Stomach (tissue), 9 donors: ENCODE results near the gene SYCP2L. TPM values are rescaled to one million over a fixed set of nuclear protein-coding genes. Genes with fewer than 3 reads are reported as not detected.
A peak's percentile ranks its signal among the peaks of the same experiment; 100 is the strongest.

Experiments
- DNase-seq, 2 donors: peaks; one replicate each; pipeline versions ENCODE4 v3.0.0 to v3.0.0-alpha.2; 2013 to 2019
- H3K27ac ChIP-seq, 5 donors: fragments of 200-600 bp in 4 of 5; sonication (generic) in 4 of 5; one replicate each; pipeline ENCODE4 v1.5.1; 2013 to 2019; ENCODE audit warnings: mild to moderate bottlenecking in 1 of 5, moderate library complexity in 1 of 5
- H3K27me3 ChIP-seq, 3 donors: fragments of 200-600 bp; sonication (generic); one replicate each; pipeline ENCODE4 v1.5.1; 2017 to 2019; ENCODE audit warnings: mixed run types in 1 of 3
- H3K36me3 ChIP-seq, 4 donors: fragments of 200-600 bp; sonication (generic); 1 replicate in 3 of 4; 2 replicates in 1 of 4; pipeline ENCODE4 v1.5.1; 2016 to 2019
- H3K4me1 ChIP-seq, 4 donors: fragments of 200-600 bp; sonication (generic); one replicate each; pipeline ENCODE4 v1.5.1; 2016 to 2019
- H3K4me3 ChIP-seq, 4 donors: fragments of 200-600 bp; sonication (generic) in 3 of 4; one replicate each; pipeline ENCODE4 v1.5.1; 2016 to 2019; ENCODE audit warnings: mild to moderate bottlenecking in 1 of 4
- H3K9me3 ChIP-seq, 4 donors: fragments of 200-600 bp; sonication (generic); one replicate each; pipeline ENCODE4 v1.5.1; 2016 to 2019
- EP300 ChIP-seq: sonication (generic); formaldehyde crosslinking; IDR thresholded peaks from one replicate; pipeline ENCODE4 v1.6.1; 2017; ENCODE audit warnings: antibody characterized with exemption
- POLR2A ChIP-seq, 4 donors: fragments of 450-650 bp; IDR thresholded peaks; one replicate each; pipeline ENCODE4 v1.6.1; 2016; ENCODE audit warnings: antibody characterized with exemption in 4 of 4, control low read depth in 2 of 4, mild to moderate bottlenecking in 1 of 4, moderate library complexity in 1 of 4
- POLR2AphosphoS5 ChIP-seq, 3 donors: sonication (generic); formaldehyde crosslinking; IDR thresholded peaks; one replicate each; pipeline ENCODE4 v1.6.1; 2016; ENCODE audit warnings: antibody characterized with exemption in 3 of 3
- WGBS, 5 donors: extraction: QIAGEN DNeasy Blood & Tissue Kit in 3 of 5; methylation state at CpG; one replicate each; pipeline versions ENCODE4 v1.1.5 to v1.1.7; 2013 to 2018; 5-methylcytosine and 5-hydroxymethylcytosine counted together
- intact Hi-C: fragments of 100-400 bp; cut with DNase I; formaldehyde crosslinking; loops from one replicate; pipeline ENCODE4 v1.15.1; 2023; ENCODE audit warnings: low total_unique reads
- polyA plus RNA-seq, 3 donors: library from polyadenylated mRNA; stranded (reverse); fragments of 200-250 nt; gene quantifications; one replicate each; pipeline ENCODE4 v1.2.3, GENCODE V29; 2013
- total RNA-seq, 5 donors: library from RNA; depleted of rRNA; stranded (reverse); fragments of >200 nt; gene quantifications; one replicate each; pipeline versions ENCODE4 v1.1.0 to v1.2.3, GENCODE V29; 2014 to 2016
- TF ChIP-seq, protein P1 (sequence below), 7 experiments: fragments of 450-650 bp in 4 of 7; fragments of 200-600 bp in 3 of 7; sonication (generic) in 3 of 7; IDR thresholded peaks; one replicate each; pipeline ENCODE4 v1.5.1; 2016 to 2019; ENCODE audit warnings: antibody characterized with exemption in 7 of 7, control low read depth in 2 of 7, mild to moderate bottlenecking in 1 of 7
- donor health status: healthy with polysubstance abuse.
- donor health status: Bipolar disorder and iron deficiency.
- donor health status: healthy.

Gene SYCP2L
- total and polyA plus RNA-seq, 8 donors, result 0.15 to 2.6 (median 0.58) TPM; not detected in 5

DNA sequence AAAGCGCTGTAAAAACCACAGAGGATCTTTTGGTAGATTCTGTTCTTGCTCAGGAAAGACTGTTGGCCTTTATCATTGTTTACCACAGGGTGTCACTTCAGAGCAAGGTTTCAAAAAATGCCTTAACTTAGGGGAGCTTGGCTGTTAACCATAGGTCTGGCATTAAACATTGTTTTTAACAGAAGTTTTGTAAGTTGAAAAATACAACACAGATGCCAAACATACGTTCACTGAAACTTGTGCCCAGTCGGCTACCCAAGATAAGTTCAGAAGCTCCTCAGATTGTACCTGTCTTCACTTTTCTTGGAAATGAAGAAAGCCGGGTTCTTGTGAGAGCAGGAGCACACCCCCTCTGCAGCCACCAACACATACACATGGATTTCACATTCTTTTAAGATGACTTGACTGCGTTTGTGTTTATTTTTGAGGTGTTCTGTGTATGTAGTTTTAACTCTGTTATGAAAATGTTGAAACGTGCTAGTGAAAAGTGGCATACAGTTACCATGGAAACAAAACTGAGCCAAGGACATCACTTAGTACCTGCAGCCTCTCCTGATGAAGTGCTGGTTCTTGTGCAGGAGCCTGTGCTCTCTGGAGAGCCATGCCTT lies 64.9 kb downstream of the SYCP2L start:
- WGBS, 5 donors, result 14 to 25% (median 21%) methylated on average over 6 of the region's 6 CpGs
- intact Hi-C loops, result loop anchor here (5.0 kb wide), 1 partner anchor 116 kb away; no protein-coding TSS in a partner anchor
- TF ChIP-seq, protein P1, sequence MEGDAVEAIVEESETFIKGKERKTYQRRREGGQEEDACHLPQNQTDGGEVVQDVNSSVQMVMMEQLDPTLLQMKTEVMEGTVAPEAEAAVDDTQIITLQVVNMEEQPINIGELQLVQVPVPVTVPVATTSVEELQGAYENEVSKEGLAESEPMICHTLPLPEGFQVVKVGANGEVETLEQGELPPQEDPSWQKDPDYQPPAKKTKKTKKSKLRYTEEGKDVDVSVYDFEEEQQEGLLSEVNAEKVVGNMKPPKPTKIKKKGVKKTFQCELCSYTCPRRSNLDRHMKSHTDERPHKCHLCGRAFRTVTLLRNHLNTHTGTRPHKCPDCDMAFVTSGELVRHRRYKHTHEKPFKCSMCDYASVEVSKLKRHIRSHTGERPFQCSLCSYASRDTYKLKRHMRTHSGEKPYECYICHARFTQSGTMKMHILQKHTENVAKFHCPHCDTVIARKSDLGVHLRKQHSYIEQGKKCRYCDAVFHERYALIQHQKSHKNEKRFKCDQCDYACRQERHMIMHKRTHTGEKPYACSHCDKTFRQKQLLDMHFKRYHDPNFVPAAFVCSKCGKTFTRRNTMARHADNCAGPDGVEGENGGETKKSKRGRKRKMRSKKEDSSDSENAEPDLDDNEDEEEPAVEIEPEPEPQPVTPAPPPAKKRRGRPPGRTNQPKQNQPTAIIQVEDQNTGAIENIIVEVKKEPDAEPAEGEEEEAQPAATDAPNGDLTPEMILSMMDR (IDR thresholded peaks at IDR 0.05), result peak in 3 of 7 experiments; percentile 8 to 18 (median 16)
- no peak for TF ChIP-seq POLR2AphosphoS5 (IDR thresholded peaks at IDR 0.05)
- Histone ChIP-seq H3K27me3 (no peaks in the 10 kb centered on the region), H3K4me1 (peaks cover 0 to 3% (median 0%) of the 10 kb centered on the region in 4 donors), H3K9me3 (no peaks in the 10 kb centered on the region), H3K36me3 (no peaks in the 10 kb centered on the region), H3K4me3 (no peak overlapping the region), H3K27ac (no peak overlapping the region)
- peak in 1 of 2 donors; percentile 73 for DNase-seq

DNA sequence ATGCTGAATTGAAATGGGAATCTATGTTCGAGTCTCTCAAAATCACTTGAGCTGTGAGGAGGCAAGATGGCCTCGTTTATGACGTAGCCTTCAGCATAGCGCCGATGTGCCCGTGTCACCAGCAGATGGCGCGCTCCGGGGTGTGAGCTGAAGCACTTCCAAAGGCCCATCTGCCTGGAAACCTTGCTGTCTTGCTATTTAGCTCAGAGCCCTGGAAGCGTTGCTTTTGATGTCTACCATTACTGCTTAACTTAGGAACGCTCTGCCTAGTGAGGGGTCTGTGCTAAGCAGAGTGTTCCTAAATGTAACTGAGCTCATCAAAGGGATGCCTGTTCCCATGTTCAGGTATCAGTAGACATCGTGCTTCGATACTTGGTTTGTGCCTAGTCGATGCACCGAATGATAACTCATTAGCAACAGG lies 67.7 kb downstream of the SYCP2L start:
- H3K27me3 ChIP-seq, result no peaks in the 10 kb centered on the region
- DNase-seq, result peak; percentile 75 to 85
- 30 to 43% (median 35%) methylated on average over 15 of the region's 15 CpGs for WGBS, 5 donors
- TF ChIP-seq EP300, result no peak
- TF ChIP-seq POLR2A (IDR thresholded peaks at IDR 0.05), result no peak
- TF ChIP-seq, protein P1 (IDR thresholded peaks at IDR 0.05), result peak in 5 of 7 experiments; percentile 46 to 65 (median 56)
- peak in 1 of 3 donors; percentile 18 for TF ChIP-seq POLR2AphosphoS5 (IDR thresholded peaks at IDR 0.05)
- no peak overlapping the region for H3K4me3 ChIP-seq
- peaks cover 0 to 3% (median 0%) of the 10 kb centered on the region in 4 donors for H3K4me1 ChIP-seq
- no peak overlapping the region for H3K27ac ChIP-seq
- H3K36me3 ChIP-seq, result no peaks in the 10 kb centered on the region
- no peaks in the 10 kb centered on the region for H3K9me3 ChIP-seq
- intact Hi-C loops, result loop anchor here (5.0 kb wide), 1 partner anchor 113 kb away; no protein-coding TSS in a partner anchor

GRCh38 chr6:10956776-10957175 lies 69.9 kb downstream of the SYCP2L start:
- H3K9me3 ChIP-seq, result no peaks in the 10 kb centered on the region
- intact Hi-C loops, result no loop called here
- no peaks in the 10 kb centered on the region for H3K36me3 ChIP-seq
- no peak overlapping the region for H3K4me3 ChIP-seq
- H3K4me1 ChIP-seq, result peaks cover 0 to 2% (median 0%) of the 10 kb centered on the region in 4 donors
- no peaks in the 10 kb centered on the region for H3K27me3 ChIP-seq
- no peak overlapping the region for H3K27ac ChIP-seq
- no peak for DNase-seq
- TF ChIP-seq POLR2AphosphoS5 (IDR thresholded peaks at IDR 0.05), result no peak
- TF ChIP-seq EP300, result no peak
- TF ChIP-seq, protein P1 (IDR thresholded peaks at IDR 0.05), result no peak
- no peak for TF ChIP-seq POLR2A (IDR thresholded peaks at IDR 0.05)

- intact Hi-C loops, result no loop called here
- no peak for TF ChIP-seq EP300
- no peak for TF ChIP-seq POLR2AphosphoS5 (IDR thresholded peaks at IDR 0.05)
- TF ChIP-seq, protein P1 (IDR thresholded peaks at IDR 0.05), result no peak
- TF ChIP-seq POLR2A (IDR thresholded peaks at IDR 0.05), result no peak
These were observed 70.6 kb downstream of the SYCP2L start for GRCh38 chr6:10957414-10957886.

More at GRCh38 chr6:10957414-10957886, 70.6 kb downstream of the SYCP2L start:
- Histone ChIP-seq H3K36me3 (no peaks in the 10 kb centered on the region), H3K27ac (no peak overlapping the region), H3K4me3 (no peak overlapping the region), H3K27me3 (no peaks in the 10 kb centered on the region), H3K9me3 (no peaks in the 10 kb centered on the region), H3K4me1 (no peaks in the 10 kb centered on the region)
- WGBS, 5 donors, result 77 to 95% (median 85%) methylated on average over 6 of the region's 6 CpGs
- no peak for DNase-seq
